ENCODE data around the gene GPLD1.
"Not testable (repeated sequence)": the region's sequence is repeated elsewhere in the genome, so short reads cannot be mapped to it uniquely, and the experiment has no call there.

Gene GPLD1

DNA sequence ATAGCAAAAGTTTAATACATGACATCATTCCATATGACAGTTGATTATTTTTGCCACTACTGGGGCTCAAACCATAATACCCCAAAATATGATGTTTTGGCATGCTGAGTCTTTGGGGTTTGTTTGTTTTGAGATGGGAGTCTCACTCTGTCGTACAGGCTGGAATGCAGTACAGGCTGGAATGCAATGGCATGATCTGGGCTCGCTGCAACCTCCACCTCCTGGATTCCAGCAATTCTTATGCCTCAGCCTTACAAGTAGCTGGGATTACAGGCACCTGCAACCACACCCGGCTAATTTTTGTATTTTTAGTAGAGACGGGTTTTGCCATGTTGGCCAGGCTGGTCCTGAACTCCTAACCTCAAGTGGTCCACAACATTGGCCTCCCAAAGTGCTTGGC lies 87.9 kb downstream of the GPLD1 start:
- no peak overlapping the region for H3K4me3 Mint-ChIP-seq
- ATAC-seq (replicated peaks) = no peak

DNA sequence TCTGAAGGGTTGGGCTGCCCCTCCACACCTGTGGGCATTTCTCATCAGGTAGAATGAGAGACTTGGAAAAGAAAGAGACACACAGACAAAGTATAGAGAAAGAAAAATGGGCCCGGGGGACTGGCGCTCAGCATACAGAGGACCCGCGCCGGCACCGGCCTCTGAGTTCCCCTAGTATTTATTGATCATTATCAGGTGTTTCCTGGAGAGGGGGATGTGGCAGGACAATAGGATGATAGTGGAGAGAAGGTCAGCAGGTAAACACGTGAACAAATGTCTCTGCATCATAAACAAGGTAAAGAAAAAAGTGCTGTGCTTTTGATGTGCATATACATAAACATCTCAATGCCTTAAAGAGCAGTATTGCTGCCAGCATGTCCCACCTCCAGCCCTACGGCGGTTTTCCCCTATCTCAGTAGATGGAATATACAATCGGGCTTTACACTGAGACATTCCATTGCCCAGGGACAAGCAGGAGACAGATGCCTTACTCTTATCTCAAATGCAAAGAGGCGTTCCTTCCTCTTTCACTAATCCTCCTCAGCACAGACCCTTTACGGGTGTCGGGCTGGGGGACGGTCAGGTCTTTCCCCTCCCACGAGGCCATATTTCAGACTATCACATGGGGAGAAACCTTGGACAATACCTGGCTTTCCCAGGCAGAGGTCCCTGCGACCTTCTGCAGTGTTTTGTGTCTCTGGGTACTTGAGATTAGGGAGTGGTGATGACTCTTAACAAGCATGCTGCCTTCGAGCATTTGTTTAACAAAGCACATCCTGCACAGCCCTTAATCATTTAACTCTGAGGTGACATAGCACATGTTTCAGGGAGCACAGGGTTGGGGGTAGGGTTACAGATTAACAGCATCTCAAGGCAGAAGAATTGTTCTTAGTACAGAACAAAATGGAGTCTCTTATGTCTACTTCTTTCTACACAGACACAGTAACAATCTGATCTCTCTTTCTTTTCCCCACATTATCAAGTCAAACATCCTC lies 89.0 kb downstream of the GPLD1 start:
- not testable (repeated sequence) for ATAC-seq (replicated peaks); H3K9me3 Mint-ChIP-seq; H3K4me1 Mint-ChIP-seq; H3K27ac Mint-ChIP-seq; DNase-seq; H3K36me3 Mint-ChIP-seq; H3K4me3 Mint-ChIP-seq
- peaks cover 32 to 41% of the 10 kb centered on the region in 2 donors for H3K27me3 Mint-ChIP-seq

More for the DNA sequence above, 87.9 kb downstream of the GPLD1 start:
- H3K9me3 Mint-ChIP-seq = peaks cover 4 to 5% of the 10 kb centered on the region in 2 donors
- peaks cover 28 to 33% of the 10 kb centered on the region in 2 donors for H3K27me3 Mint-ChIP-seq
- DNase-seq = no peak
- no peak overlapping the region for H3K27ac Mint-ChIP-seq
- H3K36me3 Mint-ChIP-seq = peaks cover 4 to 7% of the 10 kb centered on the region in 2 donors
- H3K4me1 Mint-ChIP-seq = peaks cover 6 to 9% of the 10 kb centered on the region in 2 donors

DNA sequence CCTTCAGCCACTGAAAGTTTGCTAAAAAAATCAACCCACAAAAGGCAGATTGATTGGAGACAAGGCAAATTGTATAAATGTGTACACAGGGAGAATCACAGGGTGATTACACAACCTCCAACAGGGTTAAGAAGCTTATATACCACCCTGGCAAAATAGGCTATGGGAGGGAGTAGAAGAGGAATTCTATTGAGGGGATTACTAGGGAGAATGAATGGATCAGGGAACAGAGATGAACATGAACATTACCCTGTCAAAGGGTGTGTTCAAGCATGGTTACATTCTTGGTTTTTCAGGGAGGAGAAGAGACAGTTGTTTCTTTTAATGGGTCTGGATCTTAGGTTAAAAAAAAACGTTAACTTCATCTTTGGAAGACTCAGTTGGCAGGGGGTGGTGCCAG lies 91.7 kb downstream of the GPLD1 start:
- H3K36me3 Mint-ChIP-seq = peaks cover 2 to 7% of the 10 kb centered on the region in 2 donors
- no peak overlapping the region for H3K4me3 Mint-ChIP-seq
- no peak overlapping the region for H3K27ac Mint-ChIP-seq
- ATAC-seq (replicated peaks) (no peak), DNase-seq (no peak)
- peaks cover 41 to 48% of the 10 kb centered on the region in 2 donors for H3K27me3 Mint-ChIP-seq
- peaks cover 0 to 6% of the 10 kb centered on the region in 2 donors for H3K4me1 Mint-ChIP-seq
- peaks cover 8 to 9% of the 10 kb centered on the region in 2 donors for H3K9me3 Mint-ChIP-seq

DNA sequence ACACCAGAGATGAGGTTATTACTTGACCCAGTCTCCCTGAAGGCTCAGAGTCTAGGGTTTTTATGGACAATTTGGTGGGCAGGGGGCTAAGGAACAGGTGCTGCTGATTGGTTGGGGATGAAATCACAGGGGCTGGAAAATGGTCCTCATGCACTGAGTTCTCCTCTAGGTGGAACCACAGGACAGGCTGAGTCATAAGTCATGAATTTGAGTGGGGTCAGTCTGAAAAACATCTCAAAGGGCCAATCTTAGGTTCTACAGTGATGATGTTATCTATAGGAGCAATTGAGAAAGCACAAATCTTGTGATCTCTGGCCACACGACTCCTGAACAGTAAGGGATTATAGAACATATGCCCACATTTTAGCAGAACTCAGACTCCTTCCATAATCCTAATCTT lies 92.6 kb downstream of the GPLD1 start:
- Mint-ChIP-seq H3K27ac (no peak overlapping the region), H3K27me3 (peaks cover 41 to 48% of the 10 kb centered on the region in 2 donors), H3K4me3 (no peak overlapping the region), H3K36me3 (peaks cover 2 to 7% of the 10 kb centered on the region in 2 donors), H3K4me1 (peaks cover 0 to 5% of the 10 kb centered on the region in 2 donors), H3K9me3 (peaks cover 8 to 9% of the 10 kb centered on the region in 2 donors)
- ATAC-seq (replicated peaks) (no peak), DNase-seq (no peak)

DNA sequence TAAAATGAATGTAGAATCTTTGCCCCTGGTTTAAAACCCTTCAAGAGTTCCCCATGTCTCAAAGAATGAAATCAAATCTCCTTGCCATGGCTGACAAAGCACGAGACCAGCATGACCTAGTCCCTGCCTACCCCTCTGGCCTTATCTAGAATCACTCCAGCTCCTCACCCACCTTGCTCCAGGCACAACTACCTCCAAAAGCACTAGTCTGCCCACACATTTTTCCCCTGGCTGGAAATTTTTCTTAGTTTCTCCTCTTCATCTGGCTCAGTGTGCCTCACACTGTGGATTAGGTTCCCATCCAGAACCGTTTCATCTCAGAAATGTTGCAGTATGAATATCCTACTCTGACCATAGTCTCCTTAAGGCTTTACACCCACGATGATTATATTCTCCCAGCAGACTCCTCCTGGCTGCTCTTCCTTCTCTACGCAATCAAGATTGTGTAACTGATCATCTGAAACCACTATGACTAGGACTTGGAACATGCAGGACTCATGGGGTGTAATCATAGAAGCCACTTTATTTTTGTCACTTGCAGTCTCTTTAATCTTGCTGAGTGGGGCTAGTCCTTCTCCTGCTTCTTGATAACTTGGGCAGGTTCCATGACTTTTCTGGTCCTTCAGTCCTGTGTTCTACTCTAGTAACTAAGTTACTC lies 94.5 kb downstream of the GPLD1 start:
- no peak overlapping the region for H3K27ac Mint-ChIP-seq
- ATAC-seq (replicated peaks) (no peak), DNase-seq (no peak)
- peaks cover 38 to 45% of the 10 kb centered on the region in 2 donors for H3K27me3 Mint-ChIP-seq
- H3K4me3 Mint-ChIP-seq = no peak overlapping the region
- peaks cover 0 to under 1% of the 10 kb centered on the region in 2 donors for H3K4me1 Mint-ChIP-seq
- peaks cover 8 to 9% of the 10 kb centered on the region in 2 donors for H3K9me3 Mint-ChIP-seq
- peaks cover 2 to 7% of the 10 kb centered on the region in 2 donors for H3K36me3 Mint-ChIP-seq

DNA sequence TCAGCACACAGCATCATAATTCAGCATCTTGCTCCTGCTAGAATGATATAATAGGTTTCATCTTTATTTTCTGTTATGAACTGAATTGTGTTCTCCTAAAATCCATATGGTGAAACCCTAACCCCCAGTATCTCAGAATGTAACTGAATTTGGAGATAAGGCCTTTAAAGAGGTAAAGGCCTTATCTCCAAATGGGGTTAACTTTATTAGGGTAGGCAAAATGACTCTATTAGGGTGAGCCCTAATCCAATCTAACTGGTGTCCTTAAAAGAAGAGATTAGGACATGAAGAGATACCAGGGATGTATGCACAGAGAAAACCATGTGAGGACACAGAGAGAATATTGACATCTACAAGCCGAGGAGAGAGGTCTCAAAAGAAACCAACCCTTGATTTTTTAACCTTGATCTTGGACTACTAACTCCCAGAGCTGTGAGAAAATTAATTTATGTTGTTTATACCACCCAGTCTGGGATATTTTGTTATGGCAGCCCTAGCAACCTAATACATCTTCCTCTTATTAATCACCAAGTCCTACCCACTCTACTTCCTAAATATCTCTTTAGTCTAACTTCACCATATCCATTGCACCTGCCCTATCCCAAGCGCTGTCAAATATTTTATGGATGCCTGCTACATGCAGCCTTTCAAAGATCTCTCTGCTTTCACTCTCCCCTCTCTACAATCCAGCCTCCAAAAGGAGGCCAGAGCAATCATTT lies 95.2 kb downstream of the GPLD1 start:
- DNase-seq (no peak), ATAC-seq (replicated peaks) (no peak)
- H3K27me3 Mint-ChIP-seq = peaks cover 33 to 38% of the 10 kb centered on the region in 2 donors
- H3K4me1 Mint-ChIP-seq = no peaks in the 10 kb centered on the region
- H3K9me3 Mint-ChIP-seq = peaks cover 8 to 9% of the 10 kb centered on the region in 2 donors
- peaks cover 2 to 7% of the 10 kb centered on the region in 2 donors for H3K36me3 Mint-ChIP-seq
- no peak overlapping the region for H3K4me3 Mint-ChIP-seq
- no peak overlapping the region for H3K27ac Mint-ChIP-seq

DNA sequence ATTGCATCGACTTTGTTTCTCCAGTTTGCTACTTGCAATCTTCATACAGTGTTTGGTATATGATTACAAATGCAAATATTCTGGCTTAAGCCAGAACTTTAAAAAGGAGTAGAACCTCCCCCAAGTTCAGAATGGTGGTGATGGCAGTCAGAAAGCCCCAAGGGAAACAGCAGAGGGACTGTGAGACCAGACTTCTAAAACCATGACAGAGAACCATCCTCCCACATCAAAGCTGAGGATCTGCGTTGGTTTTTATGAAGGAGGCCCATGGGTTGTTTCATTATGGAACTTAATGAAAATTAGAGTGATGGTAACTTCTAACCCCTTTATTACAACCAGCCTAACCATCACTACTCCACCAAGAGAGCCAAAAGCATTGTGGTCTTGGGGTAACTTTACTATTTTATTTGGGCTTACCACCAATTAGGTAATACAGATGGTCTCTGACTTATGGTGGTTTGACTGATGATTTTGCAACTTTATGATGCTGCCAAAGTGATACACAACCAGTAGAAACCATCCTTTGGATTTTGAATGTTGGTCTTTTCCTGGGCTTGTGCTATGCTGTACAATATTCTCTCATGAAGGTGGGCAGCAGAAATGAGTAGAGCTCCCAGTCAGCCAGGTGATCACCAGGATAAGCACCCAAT lies 97.5 kb downstream of the GPLD1 start:
- peak; percentile 59 to 67 for ATAC-seq (replicated peaks)

DNA sequence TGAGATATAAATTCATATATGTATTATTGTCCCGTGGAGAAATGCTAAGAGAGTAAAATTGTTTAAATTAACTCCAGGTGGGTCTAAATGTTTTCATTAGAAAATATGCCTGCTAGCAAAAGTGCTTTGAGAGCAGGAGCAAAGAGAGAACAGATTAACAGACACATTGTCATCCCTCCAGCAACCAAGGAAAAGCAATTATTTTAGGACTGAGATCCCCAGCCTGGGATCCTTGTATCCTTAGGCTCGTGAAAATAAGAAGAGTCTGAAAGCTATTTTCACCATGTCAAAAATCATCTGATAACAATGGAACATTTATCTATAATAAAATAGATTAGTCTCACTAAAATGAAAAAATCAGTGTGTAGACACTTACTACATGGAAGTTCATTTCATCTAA lies 98.2 kb downstream of the GPLD1 start:
- Mint-ChIP-seq H3K4me1 (no peaks in the 10 kb centered on the region), H3K27me3 (peaks cover 14 to 27% of the 10 kb centered on the region in 2 donors), H3K27ac (no peak overlapping the region), H3K4me3 (no peak overlapping the region), H3K36me3 (peaks cover 0 to 2% of the 10 kb centered on the region in 2 donors), H3K9me3 (peaks cover 1 to 2% of the 10 kb centered on the region in 2 donors)
- ATAC-seq (replicated peaks) = no peak
- no peak for DNase-seq

More for the DNA sequence above, 97.5 kb downstream of the GPLD1 start:
- Mint-ChIP-seq H3K27ac (no peak overlapping the region), H3K27me3 (peaks cover 21 to 27% of the 10 kb centered on the region in 2 donors), H3K4me1 (no peaks in the 10 kb centered on the region), H3K4me3 (no peak overlapping the region), H3K36me3 (peaks cover 2 to 4% of the 10 kb centered on the region in 2 donors), H3K9me3 (peaks cover 7 to 8% of the 10 kb centered on the region in 2 donors)
- no peak for DNase-seq

DNA sequence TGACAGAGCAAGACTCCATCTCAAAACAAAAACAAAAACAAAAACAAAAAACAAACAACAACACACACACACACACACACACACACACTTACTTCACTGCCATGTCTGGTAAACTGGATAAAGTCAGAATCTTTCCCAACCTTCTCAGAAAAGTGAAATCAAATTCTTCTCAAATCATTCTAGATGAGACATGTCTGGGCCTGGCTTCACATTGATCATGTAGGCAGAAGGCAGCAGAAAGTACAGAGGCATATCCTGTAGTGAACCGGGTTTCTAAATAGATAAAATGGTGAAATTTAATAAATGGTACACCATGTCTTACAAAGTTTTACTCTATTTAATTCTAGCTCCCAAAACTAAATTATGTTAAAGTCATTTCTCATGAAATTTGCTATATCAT lies 101.6 kb downstream of the GPLD1 start:
- Mint-ChIP-seq H3K36me3 (no peaks in the 10 kb centered on the region), H3K4me1 (no peaks in the 10 kb centered on the region), H3K27ac (no peak overlapping the region), H3K27me3 (peaks cover 12 to 39% of the 10 kb centered on the region in 2 donors), H3K4me3 (no peak overlapping the region), H3K9me3 (peaks cover 0 to 3% of the 10 kb centered on the region in 2 donors)
- DNase-seq = no peak
- ATAC-seq (replicated peaks) = no peak

DNA sequence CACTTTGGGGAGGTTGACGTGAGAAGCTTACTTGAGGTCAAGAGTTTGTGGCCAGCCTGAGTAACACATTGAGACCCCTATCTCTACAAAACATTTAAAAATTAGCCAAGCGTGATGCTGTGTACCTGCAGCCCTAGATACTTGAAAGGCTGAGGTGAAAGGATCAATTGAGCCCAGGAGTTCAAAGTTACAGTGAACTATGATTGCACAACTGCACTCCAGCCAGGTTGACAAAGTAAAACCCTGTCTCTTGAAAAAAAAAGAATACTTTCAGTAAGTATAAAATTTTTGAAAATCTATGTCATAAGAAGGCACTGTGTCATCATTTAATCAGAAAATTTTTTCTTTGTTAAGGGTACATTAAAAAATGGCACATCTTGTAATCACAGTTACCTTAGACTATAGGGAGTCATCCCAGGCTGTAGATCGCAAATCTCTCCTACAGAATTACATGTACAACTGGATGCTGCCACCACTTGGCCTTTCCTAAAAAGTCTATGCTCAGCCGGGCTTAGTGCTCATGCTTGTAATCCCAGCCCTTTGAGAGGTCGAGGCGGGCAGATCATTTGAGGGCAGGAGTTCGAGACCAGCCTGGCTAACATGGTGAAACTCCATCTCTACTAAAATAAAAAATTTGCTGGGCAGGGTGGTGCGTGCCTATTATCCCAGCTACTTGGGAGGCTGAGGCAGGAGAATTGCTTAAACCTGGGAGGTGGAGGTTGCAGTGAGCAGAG lies 103.7 kb downstream of the GPLD1 start:
- no peak for ATAC-seq (replicated peaks)
- Mint-ChIP-seq H3K27ac (no peak overlapping the region), H3K4me1 (no peaks in the 10 kb centered on the region), H3K9me3 (peaks cover 0 to 3% of the 10 kb centered on the region in 2 donors), H3K27me3 (peaks cover 12 to 39% of the 10 kb centered on the region in 2 donors), H3K36me3 (no peaks in the 10 kb centered on the region), H3K4me3 (no peak overlapping the region)
- DNase-seq = no peak

DNA sequence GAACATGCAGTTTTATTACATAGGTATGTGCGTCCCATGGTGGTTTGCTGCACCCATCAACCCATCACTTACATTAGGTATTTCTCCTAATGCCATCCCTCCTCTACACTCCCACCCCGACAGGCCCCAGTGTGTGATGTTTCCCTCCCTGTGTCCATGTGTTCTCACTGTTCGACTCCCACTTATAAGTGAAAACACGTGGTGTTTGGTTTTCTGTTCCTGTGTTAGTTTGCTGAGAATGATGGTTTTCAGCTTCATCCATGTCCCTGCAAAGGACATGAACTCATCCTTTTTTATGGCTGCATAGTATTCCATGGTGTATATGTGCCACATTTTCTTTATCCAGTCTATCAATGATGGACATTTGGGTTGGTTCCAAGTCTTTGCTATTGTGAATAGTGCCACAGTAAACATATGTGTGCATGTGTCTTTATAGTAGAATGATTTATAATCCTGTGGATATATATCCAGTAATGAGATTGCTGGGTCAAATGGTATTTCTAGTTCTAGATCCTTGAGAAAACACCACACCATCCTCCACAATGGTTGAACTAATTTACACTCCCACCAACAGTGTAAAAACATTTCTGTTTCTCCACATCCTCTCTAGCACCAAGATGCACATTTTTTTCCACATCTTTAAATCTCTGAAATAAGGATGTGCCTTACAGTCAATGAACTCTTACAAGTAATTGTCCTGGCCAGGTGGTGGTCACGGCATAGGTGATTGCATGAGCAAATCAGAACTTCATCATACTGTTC lies 104.8 kb downstream of the GPLD1 start:
- peaks cover 12 to 39% of the 10 kb centered on the region in 2 donors for H3K27me3 Mint-ChIP-seq
- not testable (repeated sequence) for ATAC-seq (replicated peaks); DNase-seq; H3K4me1 Mint-ChIP-seq; H3K36me3 Mint-ChIP-seq; H3K4me3 Mint-ChIP-seq; H3K27ac Mint-ChIP-seq; H3K9me3 Mint-ChIP-seq

DNA sequence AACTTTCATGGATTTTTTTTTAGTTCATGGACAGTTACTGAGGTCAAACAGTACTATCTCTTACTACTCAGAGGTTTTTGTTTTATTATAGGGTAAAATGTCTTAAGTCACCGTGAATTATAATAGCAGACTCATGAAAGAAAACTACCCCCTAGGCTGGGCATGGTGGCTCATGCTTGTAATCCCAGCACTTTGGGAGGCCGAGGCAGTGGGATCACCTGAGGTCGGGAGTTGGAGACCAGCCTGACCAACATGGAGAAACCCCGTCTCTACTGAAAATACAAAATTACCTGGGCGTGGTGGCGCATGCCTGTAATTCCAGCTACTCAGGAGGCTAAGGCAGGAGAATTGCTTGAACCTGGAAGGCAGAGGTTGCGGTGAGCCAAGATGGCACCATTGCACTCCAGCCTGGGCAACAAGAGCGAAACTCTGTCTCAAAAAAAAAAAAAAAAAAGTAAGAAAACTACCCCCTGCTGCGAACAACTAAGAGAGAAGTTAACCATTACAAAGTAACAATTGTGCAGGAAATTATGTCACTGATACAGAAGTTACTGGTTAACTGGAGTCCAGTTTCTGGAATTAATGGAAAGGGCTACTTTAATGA lies 106.4 kb downstream of the GPLD1 start:
- not testable (repeated sequence) for H3K9me3 Mint-ChIP-seq; H3K36me3 Mint-ChIP-seq; DNase-seq; ATAC-seq (replicated peaks); H3K4me3 Mint-ChIP-seq; H3K27ac Mint-ChIP-seq; H3K4me1 Mint-ChIP-seq
- peaks cover 12 to 38% of the 10 kb centered on the region in 2 donors for H3K27me3 Mint-ChIP-seq
